Measurements from ENCODE around the gene SH3D19. TPM values are rescaled to one million over a fixed set of nuclear protein-coding genes. Genes with fewer than 3 reads are reported as not detected.

The SH3D19 gene
- total and polyA plus RNA-seq, 2 of the 4 experiments (the other 2 are of a cell fraction) = 14.4 to 27.2 TPM

DNA sequence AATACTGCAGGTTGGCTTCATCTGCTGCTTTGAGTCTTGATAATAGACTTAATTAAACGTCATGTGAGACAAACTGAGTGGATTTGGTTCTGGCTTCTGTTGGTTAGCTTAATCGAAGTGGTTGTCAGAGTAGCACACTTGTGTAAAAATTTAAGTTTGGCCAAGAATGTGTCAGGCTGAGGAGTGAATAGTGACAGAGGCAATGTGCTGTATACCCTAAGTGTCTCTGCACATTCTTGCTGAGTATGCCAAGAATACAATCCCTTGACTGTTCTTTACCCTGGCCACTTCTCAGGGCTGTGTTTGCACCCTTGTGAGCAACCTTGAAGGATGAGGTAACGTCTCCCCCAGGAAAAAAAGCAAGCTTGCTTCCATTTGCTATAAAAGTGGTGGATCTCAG lies 211.1 kb downstream of the SH3D19 start:
- no peaks in the 10 kb centered on the region; a peak in 1 of 4 replicates for H3K79me1 ChIP-seq (ENCODE audit: low read depth in 1 of 2, low read length in 2 of 2)
- H2BK15ac ChIP-seq (ENCODE audit: low read depth, low read length) = no peak overlapping the region
- in situ Hi-C loops (cut with MboI; ENCODE audit: low sequenced_read_pairs) (loop anchor here (25.0 kb wide), 2 partner anchors 498 to 1273 kb away; no protein-coding TSS in a partner anchor), intact Hi-C loops (cut with micrococcal nuclease) (no loop called here), dilution Hi-C loops (cut with HindIII; ENCODE audit: low sequenced_read_pairs, unreplicated experiment) (no loop called here)
- H3K18ac ChIP-seq (ENCODE audit: low read depth, low read length) = no peak overlapping the region
- H3K4me3 ChIP-seq (ENCODE audit: insufficient read depth, low read depth, low read length) = no peak overlapping the region
- no peak overlapping the region for H3K56ac ChIP-seq (ENCODE audit: extremely low read depth, insufficient read depth, low read length)
- WGBS, 2 experiments (ENCODE audit: extremely low coverage in 2 of 2, insufficient read length in 1 of 2) = 20% methylated on average over 1 of the region's 3 CpGs; no CpG with 5 or more reads in 1 of the 2 experiments
- peaks cover 6% of the 10 kb centered on the region for H3K4me1 ChIP-seq (ENCODE audit: control insufficient read depth, insufficient read depth, low read length)
- H2AK5ac ChIP-seq (ENCODE audit: low read depth, low read length) = no peak overlapping the region
- CTCF ChIA-PET = no interaction called here
- TF ChIP-seq FOS (IDR thresholded peaks at IDR 0.05; ENCODE audit: low read depth, low read length) = no peak
- no peak for TF ChIP-seq RCOR1 (IDR thresholded peaks at IDR 0.05; ENCODE audit: insufficient replicate concordance, low read length)
- TF ChIP-seq CEBPB (IDR thresholded peaks at IDR 0.05; ENCODE audit: low read depth, low read length) = no peak
- TF ChIP-seq MXI1 (IDR thresholded peaks at IDR 0.05; ENCODE audit: borderline replicate concordance, low read depth, low read length) = no peak
- TF ChIP-seq ELK1 (IDR thresholded peaks at IDR 0.05; ENCODE audit: borderline replicate concordance, low read depth, low read length) = no peak
- no peak overlapping the region for H3K14ac ChIP-seq (replicated peaks; ENCODE audit: low read depth, low read length)
- H3K23ac ChIP-seq (ENCODE audit: low read depth, low read length) = no peak overlapping the region
- H2AK9ac ChIP-seq (replicated peaks; ENCODE audit: low read depth, low read length, poor library complexity) = no peak overlapping the region
- H2BK120ac ChIP-seq (ENCODE audit: low read depth, low read length) = no peak overlapping the region
- no peak overlapping the region for H2BK5ac ChIP-seq (ENCODE audit: low read depth, low read length, poor library complexity, severe bottlenecking)
- peak; percentile 23; the same call in 1 of the 2 replicates for ATAC-seq (ENCODE audit: low read depth)
- H2BK20ac ChIP-seq (ENCODE audit: low read depth, low read length) = no peak overlapping the region
- peak overlapping the region; percentile 9; the same call in 1 of the 2 replicates for H3K4me2 ChIP-seq (ENCODE audit: low read depth, low read length)
- H2AFZ ChIP-seq (replicated peaks; ENCODE audit: low read length, poor library complexity) = no peak overlapping the region
- no peak overlapping the region; the same call in 1 of the 2 replicates for H3K27ac ChIP-seq (ENCODE audit: insufficient read depth, low read length)
- no peak for DNase-seq
- H3K9ac ChIP-seq (ENCODE audit: low read depth, low read length) = no peak overlapping the region
- H3K36me3 ChIP-seq (ENCODE audit: control insufficient read depth, insufficient read depth, low read length) = peaks cover 6% of the 10 kb centered on the region
- H4K91ac ChIP-seq (ENCODE audit: insufficient read depth, low read depth, low read length) = no peak overlapping the region
- no peaks in the 10 kb centered on the region for H3K27me3 ChIP-seq (ENCODE audit: control insufficient read depth, insufficient read depth, low read length)
- H3K4ac ChIP-seq (ENCODE audit: low read depth, low read length) = no peak overlapping the region
- H4K20me1 ChIP-seq (ENCODE audit: insufficient read depth, low read length) = no peaks in the 10 kb centered on the region
- H3K9me1 ChIP-seq (ENCODE audit: insufficient read depth, low read length) = no peaks in the 10 kb centered on the region; the same call in 1 of the 2 replicates
- no peak overlapping the region for H4K8ac ChIP-seq (ENCODE audit: low read depth in 2 of 2, low read length in 2 of 2)
- POLR2A ChIA-PET (ENCODE audit: unreplicated experiment) = no interaction called here
- BruUV-seq (replicated peaks) = no TSS peak
- H3K9me3 ChIP-seq (ENCODE audit: control insufficient read depth, insufficient read depth, low read length) = no peaks in the 10 kb centered on the region
- no peak overlapping the region; the same call in 1 of the 2 replicates for H4K5ac ChIP-seq (ENCODE audit: low read depth, low read length)
